Skin of body (tissue), 2 donors: Measurements from ENCODE around the gene TSEN2. TPM values are rescaled to one million over a fixed set of nuclear protein-coding genes. Genes with fewer than 3 reads are reported as not detected.

ENCODE experiments used
- small RNA-seq: library from RNA; depleted of rRNA; stranded (forward); fragments of <200 nt; gene quantifications from one replicate; pipeline ENCODE3, GENCODE V24; 2014; ENCODE audit warnings: low replicate concordance
- total RNA-seq: library from RNA; depleted of rRNA; stranded (reverse); fragments of >200 nt; gene quantifications from one replicate; pipeline ENCODE4 v1.2.3, GENCODE V29; 2014

TSEN2 gene
- total RNA-seq, 1 donor from 2014 or later = 16.3 TPM

Small RNA genes lying within 50 kb of the gene (small RNA-seq; reads per million reads assigned to genes)
- gene RF00017 = not detected
- not detected for gene RNA5SP123
- not detected for gene RNU6-377P

Other genes with a start within 250 kb of the TSEN2 start
- gene PPARG, start 195.4 kb upstream of the TSEN2 start, total RNA-seq = 72.8 TPM
- gene MKRN2OS, start 61.0 kb downstream of the TSEN2 start, total RNA-seq = not detected
- 27.0 TPM for gene MKRN2, start 72.6 kb downstream of the TSEN2 start, total RNA-seq
- gene RAF1, start 179.6 kb downstream of the TSEN2 start, total RNA-seq = 112 TPM